H9 (cell line): ENCODE data around the gene SURF2. TPM values are rescaled to one million over a fixed set of nuclear protein-coding genes. Genes with fewer than 3 reads are reported as not detected.
A peak's percentile ranks its signal among the peaks of the same experiment; 100 is the strongest.

Experiments used
- DNase-seq: peaks from one replicate; pipeline ENCODE4 v3.0.0-alpha.2; 2017
- H2AFZ ChIP-seq: one replicate; pipeline ENCODE4 v1.6.1; 2013; ENCODE audit warnings: mild to moderate bottlenecking, low read length, control low read depth, moderate library complexity
- H2AK5ac ChIP-seq: 2 replicates; pipeline ENCODE4 v1.6.1; 2013; ENCODE audit warnings: low read length, control low read depth, mixed read lengths; ENCODE audit not compliant: insufficient read length
- H2BK120ac ChIP-seq: one replicate; pipeline ENCODE4 v1.6.1; 2013; ENCODE audit warnings: low read depth, mild to moderate bottlenecking, low read length, control low read depth, inconsistent platforms; ENCODE audit not compliant: poor library complexity, severe bottlenecking
- H2BK12ac ChIP-seq: 2 replicates; pipeline ENCODE4 v1.6.1; 2013; ENCODE audit warnings: low read length, control low read depth, mixed read lengths, low read depth; ENCODE audit not compliant: insufficient read length
- H2BK15ac ChIP-seq: 2 replicates; pipeline ENCODE4 v1.6.1; 2013; ENCODE audit warnings: low read depth, low read length, control low read depth
- H2BK20ac ChIP-seq: one replicate; pipeline ENCODE4 v1.6.1; 2013; ENCODE audit warnings: low read depth, mild to moderate bottlenecking, low read length, control low read depth, inconsistent platforms; ENCODE audit not compliant: poor library complexity, severe bottlenecking
- H2BK5ac ChIP-seq: 2 replicates; pipeline ENCODE4 v1.6.1; 2013; ENCODE audit warnings: low read length, control low read depth, mixed read lengths; ENCODE audit not compliant: insufficient read length
- H3K14ac ChIP-seq: 2 replicates; pipeline ENCODE4 v1.6.1; 2013; ENCODE audit warnings: low read length, control low read depth; ENCODE audit not compliant: insufficient read depth
- H3K18ac ChIP-seq: 2 replicates; pipeline ENCODE4 v1.6.1; 2013; ENCODE audit warnings: low read depth, mild to moderate bottlenecking, mixed read lengths, low read length, control low read depth; ENCODE audit not compliant: insufficient read length
- H3K23ac ChIP-seq: 2 replicates; pipeline ENCODE4 v1.6.1; 2013; ENCODE audit warnings: low read length, control low read depth, mixed read lengths, low read depth; ENCODE audit not compliant: insufficient read length
- H3K23me2 ChIP-seq: 2 replicates; pipeline ENCODE4 v1.6.1; 2013; ENCODE audit warnings: low read depth, mild to moderate bottlenecking, mixed read lengths, low read length, control low read depth; ENCODE audit not compliant: insufficient read length, poor library complexity, severe bottlenecking
- H3K27ac ChIP-seq: 2 replicates; pipeline ENCODE4 v1.5.1; 2013; ENCODE audit warnings: low read length, control low read depth, mixed read lengths, low read depth; ENCODE audit not compliant: insufficient read length
- H3K27me3 ChIP-seq: 2 replicates; pipeline ENCODE4 v1.6.1; 2013; ENCODE audit warnings: low read length, control low read depth, inconsistent platforms; ENCODE audit not compliant: insufficient read depth
- H3K4ac ChIP-seq: 2 replicates; pipeline ENCODE4 v1.6.1; 2013; ENCODE audit warnings: low read depth, mild to moderate bottlenecking, control low read depth, inconsistent platforms, low read length, moderate library complexity
- H3K4me1 ChIP-seq: 2 replicates; pipeline ENCODE4 v1.6.1; 2013; ENCODE audit warnings: low read length, control low read depth, inconsistent platforms; ENCODE audit not compliant: insufficient read depth
- H3K4me2 ChIP-seq: 2 replicates; pipeline ENCODE4 v1.6.1; 2013; ENCODE audit warnings: low read length, control low read depth, mixed read lengths; ENCODE audit not compliant: insufficient read length, insufficient read depth
- H3K56ac ChIP-seq: 2 replicates; pipeline ENCODE4 v1.6.1; 2013; ENCODE audit warnings: low read depth, mild to moderate bottlenecking, mixed read lengths, low read length, control low read depth; ENCODE audit not compliant: insufficient read length
- H3K79me1 ChIP-seq: 2 replicates; pipeline ENCODE4 v1.6.1; 2013; ENCODE audit warnings: low read depth, mild to moderate bottlenecking, moderate library complexity, low read length, control low read depth, inconsistent platforms; ENCODE audit not compliant: insufficient read depth, poor library complexity, severe bottlenecking
- H3K79me2 ChIP-seq: 2 replicates; pipeline ENCODE4 v1.6.1; 2013; ENCODE audit warnings: low read length, control low read depth, inconsistent platforms; ENCODE audit not compliant: insufficient read depth
- H3K9ac ChIP-seq: 2 replicates; pipeline ENCODE4 v1.6.1; 2013; ENCODE audit warnings: low read length, control low read depth, mixed read lengths; ENCODE audit not compliant: insufficient read length; ENCODE audit errors: extremely low read depth
- H3K9me3 ChIP-seq: one replicate; pipeline ENCODE4 v1.6.1; 2013; ENCODE audit warnings: low read depth, low read length, inconsistent platforms; ENCODE audit not compliant: control insufficient read depth
- H3T11ph ChIP-seq: one replicate; pipeline ENCODE4 v1.6.1; 2013; ENCODE audit warnings: mild to moderate bottlenecking, low read length, control low read depth, inconsistent platforms
- H4K20me1 ChIP-seq: one replicate; pipeline ENCODE4 v1.6.1; 2013; ENCODE audit not compliant: control insufficient read depth, insufficient read length, insufficient read depth
- H4K5ac ChIP-seq: 2 replicates; pipeline ENCODE4 v1.6.1; 2013; ENCODE audit warnings: low read depth, mild to moderate bottlenecking, mixed read lengths, low read length, control low read depth; ENCODE audit not compliant: insufficient read length
- H4K8ac ChIP-seq: replicated peaks from 2 replicates; pipeline ENCODE4 v1.6.1; 2013; ENCODE audit warnings: low read length, control low read depth, mixed read lengths, low read depth; ENCODE audit not compliant: insufficient read length
- H4K91ac ChIP-seq: 2 replicates; pipeline ENCODE4 v1.6.1; 2013; ENCODE audit warnings: low read depth, mild to moderate bottlenecking, moderate library complexity, mixed read lengths, low read length, control low read depth; ENCODE audit not compliant: insufficient read length
- H3K27ac Mint-ChIP-seq, 3 experiments: 2 replicates in 2 of 3; 3 replicates in 1 of 3; pipeline ENCODE4 v1.8.0; 2020 to 2021; ENCODE audit warnings: mixed read lengths in 3 of 3, mild to moderate bottlenecking in 1 of 3, moderate library complexity in 1 of 3
- H3K27me3 Mint-ChIP-seq: 2 replicates; pipeline ENCODE4 v1.8.0; 2021; ENCODE audit warnings: low read depth, mild to moderate bottlenecking, moderate library complexity, mixed read lengths
- H3K36me3 Mint-ChIP-seq, 3 experiments: 2 replicates in 2 of 3; 3 replicates in 1 of 3; pipeline ENCODE4 v1.8.0; 2020 to 2021; ENCODE audit warnings: low read depth in 3 of 3, mixed read lengths in 3 of 3; ENCODE audit not compliant: insufficient read depth in 1 of 3
- H3K4me1 Mint-ChIP-seq, 2 experiments: 2 replicates each; pipeline ENCODE4 v1.8.0; 2020; ENCODE audit warnings: mixed read lengths in 2 of 2
- H3K4me3 Mint-ChIP-seq, 2 experiments: 2 replicates in 1 of 2; 3 replicates in 1 of 2; pipeline ENCODE4 v1.8.0; 2020 to 2021; ENCODE audit warnings: mild to moderate bottlenecking in 2 of 2, mixed read lengths in 2 of 2, moderate library complexity in 1 of 2
- H3K9me3 Mint-ChIP-seq, 2 experiments: 2 replicates in 1 of 2; 3 replicates in 1 of 2; pipeline ENCODE4 v1.8.0; 2020; ENCODE audit warnings: mild to moderate bottlenecking in 2 of 2, mixed read lengths in 2 of 2, moderate library complexity in 1 of 2
- CTCF ChIP-seq: fragments of 200-600 bp; sonication (generic); conservative IDR thresholded peaks from 3 replicates; pipeline ENCODE4 v1.8.0; 2021; ENCODE audit warnings: antibody characterized with exemption, mild to moderate bottlenecking
- WGBS: extraction: QIAGEN DNeasy Blood & Tissue Kit; methylation state at CpG from one replicate; pipeline ENCODE4 v1.1.7; 2013; ENCODE audit warnings: missing lambda C conversion rate, low lambda C conversion rate, mixed read lengths; ENCODE audit not compliant: insufficient read length; ENCODE audit errors: extremely low coverage; 5-methylcytosine and 5-hydroxymethylcytosine counted together
- total RNA-seq: library from RNA; stranded (reverse); gene quantifications from 2 replicates; pipeline ENCODE4 v1.2.1, GENCODE V29; 2021

SURF2 gene
- total RNA-seq, 1 experiment from 2014 or later, result 44.4 TPM

GRCh38 chr9:133361507-133362092 lies 5.2 kb downstream of the SURF2 start:
- no peak overlapping the region for H2BK5ac ChIP-seq

More at GRCh38 chr9:133361507-133362092, 5.2 kb downstream of the SURF2 start:
- Histone ChIP-seq H3T11ph (no peak overlapping the region), H2AK5ac (no peak overlapping the region), H3K56ac (no peak overlapping the region), H3K4me2 (no peak overlapping the region), H3K4me1 (no peaks in the 10 kb centered on the region), H3K14ac (no peak overlapping the region), H3K79me2 (no peaks in the 10 kb centered on the region; the same call in 1 of the 2 replicates), H3K79me1 (peaks cover 3% of the 10 kb centered on the region), H4K8ac (no peak overlapping the region), H2BK20ac (no peak overlapping the region), H3K27me3 (no peaks in the 10 kb centered on the region), H2AFZ (no peak overlapping the region), H4K20me1 (no peaks in the 10 kb centered on the region), H3K9ac (no peak overlapping the region), H2BK120ac (no peak overlapping the region), H2BK12ac (no peak overlapping the region), H3K9me3 (no peaks in the 10 kb centered on the region), H4K5ac (no peak overlapping the region), H3K4ac (no peak overlapping the region), H3K27ac (no peak overlapping the region), H3K23me2 (peaks cover 10% of the 10 kb centered on the region), H4K91ac (no peak overlapping the region), H3K23ac (no peak overlapping the region), H3K18ac (no peak overlapping the region), H2BK15ac (no peak overlapping the region)
- Mint-ChIP-seq H3K27ac (peak overlapping the region in 2 of 3 experiments; percentile 60 to 70; a peak in 5 of 7 replicates), H3K27me3 (no peaks in the 10 kb centered on the region; the same call in 1 of the 2 replicates), H3K9me3 (no peaks in the 10 kb centered on the region), H3K4me1 (peaks cover 8 to 10% of the 10 kb centered on the region in 2 experiments), H3K36me3 (peaks cover 27 to 86% (median 81%) of the 10 kb centered on the region in 3 experiments; a peak in 6 of 7 replicates), H3K4me3 (no peak overlapping the region)
- no peak for DNase-seq
- no peak for TF ChIP-seq CTCF
- WGBS, result no CpG with 5 or more reads among the region's 13 CpGs
